GM18511 (cell line): ENCODE measurements around the gene PARP6.

Experiments used
- ATAC-seq: cut with Tn5 transposase; IDR thresholded peaks from one replicate; pipeline ENCODE4 v1.9.1; 2021; ENCODE audit warnings: mild to moderate bottlenecking, moderate library complexity; ENCODE audit not compliant: unreplicated experiment

PARP6 gene

DNA sequence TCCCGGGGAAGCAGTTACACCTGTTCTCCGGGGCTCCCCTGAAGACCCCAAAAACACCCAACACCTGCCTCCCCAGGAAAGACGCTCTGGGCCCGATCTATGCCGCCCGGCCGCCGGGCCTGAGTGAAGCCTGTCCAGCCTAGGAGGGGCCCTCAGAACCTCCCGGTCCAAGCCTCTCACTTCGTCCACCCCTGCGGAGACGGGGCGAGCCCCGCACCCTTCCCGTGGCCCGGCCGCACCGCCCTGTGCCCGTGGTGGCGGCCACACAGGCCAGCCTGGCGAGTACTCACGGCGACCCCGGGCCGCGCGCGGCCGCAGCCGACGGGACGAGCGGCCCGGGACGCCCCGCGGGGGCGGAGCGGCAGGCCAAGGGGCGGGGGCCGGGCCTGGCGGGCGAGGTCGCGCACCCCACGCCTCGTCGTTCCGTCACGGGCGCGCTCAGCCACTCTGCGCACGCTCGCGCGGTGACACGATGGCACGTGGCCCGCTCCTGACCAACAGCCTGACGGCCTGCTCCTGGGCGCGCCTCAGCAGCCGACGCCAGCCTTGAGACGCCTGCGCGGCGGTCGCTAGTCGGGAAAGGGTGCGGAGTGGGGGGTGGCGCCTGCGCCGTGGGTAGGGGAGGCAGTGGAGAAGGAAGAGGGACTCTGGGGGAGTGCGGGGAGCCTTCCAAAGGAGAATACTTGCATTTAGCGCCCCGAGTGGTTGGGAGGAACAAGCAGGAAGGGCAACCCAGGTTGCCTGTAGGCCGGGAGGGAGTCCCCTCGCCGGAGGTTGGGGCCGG is at the start of gene PARP6:
Gene PARP6, minus strand, starts transcription at position 342 of the 784 bp plus-strand sequence. CDS start 5,077 bp downstream, outside the sequence.
- ATAC-seq: peak; percentile 97

DNA sequence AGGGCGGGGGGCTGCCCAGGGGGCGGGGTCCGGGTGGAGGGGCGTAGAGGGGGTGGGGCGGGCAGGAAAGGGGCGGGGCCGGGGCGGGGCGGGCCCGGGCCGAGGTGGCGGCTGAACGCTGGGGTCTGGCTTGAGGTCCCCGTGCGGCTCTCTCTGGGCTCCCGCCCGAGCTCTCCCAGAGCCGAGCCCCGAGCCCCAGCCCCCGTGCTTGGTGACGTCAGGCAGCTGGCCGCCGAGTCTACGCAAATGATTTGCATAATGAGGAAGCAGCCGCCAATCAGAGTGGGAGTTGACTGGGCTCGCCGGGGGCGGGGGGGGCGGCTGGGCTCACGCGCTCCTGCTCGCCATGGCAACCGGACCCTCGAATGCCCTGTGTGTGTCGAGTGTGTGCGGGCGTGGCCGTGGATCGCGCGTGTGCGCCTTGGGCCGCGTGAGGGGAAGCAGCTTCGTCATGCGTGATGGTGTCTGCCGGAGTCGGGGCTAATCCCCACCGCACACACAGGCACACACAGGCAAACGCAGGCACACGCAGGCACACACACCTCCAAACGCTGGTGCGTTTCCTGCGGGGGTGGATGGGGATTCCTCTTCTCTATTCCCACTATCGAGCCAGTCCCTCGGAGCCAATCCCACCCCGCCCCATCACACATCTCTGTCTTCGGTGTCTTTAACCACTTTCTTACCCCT is 47.8 kb upstream of the PARP6 start, which contains the start of gene CELF6:
Gene CELF6, minus strand, starts transcription at position 173 of the 687 bp plus-strand sequence. CDS start 283 bp downstream, outside the sequence.
- ATAC-seq: peak; percentile 70

GRCh38 chr15:72319360-72319984 is 47.1 kb upstream of the PARP6 start:
- ATAC-seq: peak; percentile 16

GRCh38 chr15:72318408-72318942 is 46.1 kb upstream of the PARP6 start:
- no peak for ATAC-seq

GRCh38 chr15:72315706-72316370 is 43.5 kb upstream of the PARP6 start:
- ATAC-seq: no peak

- no peak for ATAC-seq
These were observed 41.5 kb upstream of the PARP6 start for GRCh38 chr15:72313881-72314280.

- ATAC-seq: no peak
These were observed 41.1 kb upstream of the PARP6 start for GRCh38 chr15:72313448-72313840.

- peak; percentile 65 for ATAC-seq
These were observed 40.5 kb upstream of the PARP6 start for GRCh38 chr15:72312605-72313447.

- no peak for ATAC-seq
These were observed 34.7 kb upstream of the PARP6 start for GRCh38 chr15:72307026-72307425.

DNA sequence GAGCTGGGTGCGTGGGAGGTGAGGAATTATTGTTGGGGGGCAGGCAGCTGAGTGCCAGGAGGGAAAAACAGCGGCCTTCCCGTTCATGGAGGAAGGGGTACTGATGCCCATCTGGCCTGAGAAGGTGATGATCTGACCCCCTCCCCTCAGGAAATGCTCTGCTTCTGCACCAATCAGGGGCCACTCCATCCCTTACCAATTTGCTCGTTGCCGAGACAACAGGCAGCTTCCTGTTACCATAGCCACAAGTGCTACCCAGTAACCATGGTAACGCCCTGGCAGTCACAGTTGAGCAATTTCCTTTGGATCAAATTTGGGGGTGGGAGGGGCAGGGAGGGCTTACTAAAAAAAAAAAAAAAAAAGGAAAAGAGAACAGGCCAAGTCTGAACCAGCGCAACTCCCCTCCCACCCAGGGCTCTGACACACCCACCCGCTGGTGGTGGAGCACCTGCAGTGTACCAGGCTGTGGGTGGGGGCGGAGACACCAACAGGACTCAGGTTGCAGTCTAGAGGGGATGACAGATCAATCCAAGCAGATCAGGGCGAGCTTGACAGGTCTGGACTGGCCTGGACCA is 33.9 kb upstream of the PARP6 start:
- no peak for ATAC-seq

GRCh38 chr15:72304596-72304995 is 32.2 kb upstream of the PARP6 start:
- ATAC-seq: no peak

DNA sequence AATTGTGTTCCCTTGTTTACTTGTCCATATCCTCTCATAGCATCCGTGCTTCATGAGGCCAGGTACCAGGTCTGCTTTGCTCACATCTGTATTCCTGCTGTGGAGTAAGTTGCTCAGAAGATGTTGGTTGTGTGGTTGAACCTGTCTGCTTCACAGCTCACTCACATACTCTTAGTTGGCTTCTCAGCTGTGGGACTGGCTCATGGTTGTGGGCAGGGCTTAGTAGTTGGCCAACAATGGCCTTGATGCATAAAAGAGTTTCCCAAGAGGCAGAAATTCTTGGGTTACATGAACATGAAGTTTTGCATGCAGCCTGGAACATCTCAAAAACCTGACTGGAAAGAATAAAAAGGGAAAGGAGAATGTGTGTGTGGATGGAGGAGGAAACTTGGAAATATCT is 30.6 kb upstream of the PARP6 start:
- no peak for ATAC-seq

- no peak for ATAC-seq
These were observed 17.4 kb upstream of the PARP6 start for GRCh38 chr15:72289597-72290325.

DNA sequence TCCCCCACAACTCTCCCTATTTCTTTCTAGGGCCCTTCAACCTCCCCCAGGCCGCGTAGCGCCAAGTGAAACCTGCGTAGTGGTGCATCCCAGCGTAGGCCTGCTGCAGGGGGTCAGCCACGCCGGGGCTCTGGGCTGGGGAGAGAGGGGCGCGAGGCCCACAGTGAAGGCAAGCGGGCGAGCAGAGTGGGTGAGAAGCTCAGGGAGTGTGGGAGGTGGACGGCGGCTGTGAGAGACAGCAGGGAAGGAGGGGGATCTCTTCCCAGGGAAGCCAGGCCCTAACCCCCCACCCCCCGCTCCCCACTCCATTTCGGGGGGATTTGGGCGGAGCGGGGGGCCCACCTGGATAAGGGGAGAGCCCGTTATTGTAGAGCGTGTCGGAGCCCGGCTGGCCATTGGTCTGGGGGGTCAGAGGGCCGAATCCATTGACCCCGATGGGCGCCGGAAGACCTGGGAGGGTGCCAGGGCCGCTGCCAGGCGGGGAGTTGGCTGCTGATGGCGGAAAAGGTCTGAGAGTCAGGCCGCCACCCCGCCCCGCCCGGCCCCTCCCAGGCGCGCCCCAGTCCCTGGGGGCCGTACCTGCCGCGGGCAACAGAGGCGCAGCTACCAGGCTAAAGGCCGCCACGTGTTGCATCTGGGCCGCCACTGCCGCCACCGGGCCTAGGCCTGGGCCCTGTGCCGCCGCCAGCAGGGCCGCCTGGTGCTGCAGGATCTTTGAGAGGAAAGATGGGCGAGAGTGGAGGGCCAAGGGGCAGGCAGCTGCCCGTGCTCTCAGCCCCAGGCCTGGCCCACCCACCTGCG is 16.6 kb upstream of the PARP6 start:
- ATAC-seq: no peak

- ATAC-seq: no peak
These were observed 13.7 kb upstream of the PARP6 start for GRCh38 chr15:72285927-72286516.

DNA sequence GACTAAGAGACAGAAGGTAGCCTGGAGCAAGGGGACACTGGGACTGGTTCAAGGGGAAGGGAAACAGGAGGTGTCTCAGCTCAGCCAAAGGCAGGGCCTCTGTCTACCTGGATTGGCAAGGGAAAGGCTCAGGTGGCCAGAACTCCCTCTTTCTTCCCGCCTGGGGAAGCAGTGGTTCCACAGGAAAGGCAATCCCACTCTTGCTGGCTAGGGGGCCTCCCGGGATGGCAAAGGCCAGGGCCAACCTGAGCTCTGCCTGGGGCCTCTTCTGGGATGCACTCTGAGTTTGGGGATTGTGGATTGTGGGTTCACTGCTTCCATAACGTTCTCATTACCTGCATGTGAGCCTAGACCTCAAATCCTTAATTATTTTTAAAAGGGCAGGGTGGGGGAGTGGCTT is 13.0 kb upstream of the PARP6 start:
- no peak for ATAC-seq

- no peak for ATAC-seq
These were observed 12.4 kb upstream of the PARP6 start for GRCh38 chr15:72284781-72285180.

GRCh38 chr15:72281713-72282112 is 9.4 kb upstream of the PARP6 start:
- no peak for ATAC-seq
